Thyroid gland (tissue), 4 donors: ENCODE measurements around the gene THRSP. TPM values are rescaled to one million over a fixed set of nuclear protein-coding genes. Genes with fewer than 3 reads are reported as not detected.

ENCODE experiments used
- DNase-seq, 2 donors: peaks; one replicate each; pipeline ENCODE4 v3.0.0-alpha.2; 2019
- H3K27ac ChIP-seq, 3 donors: fragments of 200-600 bp; sonication (generic); 1 replicate in 2 of 3; 2 replicates in 1 of 3; pipeline ENCODE4 v1.5.1; 2016 to 2019; ENCODE audit warnings: mild to moderate bottlenecking in 1 of 3, moderate library complexity in 1 of 3
- H3K27me3 ChIP-seq: fragments of 200-600 bp; sonication (generic); one replicate; pipeline ENCODE4 v1.5.1; 2019
- H3K36me3 ChIP-seq, 2 donors: fragments of 200-600 bp; sonication (generic); one replicate each; pipeline ENCODE4 v1.5.1; 2016 to 2019
- H3K4me1 ChIP-seq, 2 donors: fragments of 200-600 bp; sonication (generic); one replicate each; pipeline ENCODE4 v1.5.1; 2017 to 2019
- H3K4me3 ChIP-seq, 3 donors: fragments of 200-600 bp; sonication (generic); replicated peaks in 1 of 3; 1 replicate in 2 of 3; 2 replicates in 1 of 3; pipeline ENCODE4 v1.5.1; 2016; ENCODE audit warnings: mild to moderate bottlenecking in 1 of 3
- H3K9me3 ChIP-seq: fragments of 200-600 bp; sonication (generic); one replicate; pipeline ENCODE4 v1.5.1; 2017
- CTCF ChIP-seq, 6 experiments: fragments of 200-600 bp in 3 of 6; fragments of 450-650 bp in 3 of 6; sonication (generic) in 3 of 6; IDR thresholded peaks; one replicate each; pipeline ENCODE4 v1.5.1; 2016 to 2019; ENCODE audit warnings: antibody characterized with exemption in 6 of 6, mild to moderate bottlenecking in 2 of 6, inconsistent platforms in 1 of 6, moderate library complexity in 1 of 6
- POLR2A ChIP-seq, 2 donors: fragments of 450-650 bp; IDR thresholded peaks; one replicate each; pipeline ENCODE4 v1.6.1; 2017; ENCODE audit warnings: antibody characterized with exemption in 2 of 2, mild to moderate bottlenecking in 2 of 2, moderate library complexity in 1 of 2
- WGBS, 2 donors: methylation state at CpG; one replicate each; pipeline ENCODE4 v1.1.5; 2017; 5-methylcytosine and 5-hydroxymethylcytosine counted together
- intact Hi-C: fragments of 100-400 bp; cut with DNase I; formaldehyde crosslinking; loops from one replicate; pipeline ENCODE4 v1.15.1; 2023
- total RNA-seq, 4 donors: library from RNA; depleted of rRNA; stranded (reverse); fragments of >200 nt; gene quantifications; one replicate each; pipeline ENCODE4 v1.2.3, GENCODE V29; 2016

The THRSP gene
- total RNA-seq, 4 donors from 2014 or later: 0.67 to 7.2 (median 2.8) TPM; not detected in 1

GRCh38 chr11:78030429-78031325 lies 33.0 kb upstream of the THRSP start:
- Histone ChIP-seq H3K4me1 (peaks cover 0 to 20% of the 10 kb centered on the region in 2 donors), H3K4me3 (no peak overlapping the region), H3K36me3 (no peaks in the 10 kb centered on the region), H3K9me3 (no peaks in the 10 kb centered on the region), H3K27me3 (no peaks in the 10 kb centered on the region), H3K27ac (peak overlapping the region; percentile 3 to 37 (median 32))
- DNase-seq: peak; percentile 89 to 90
- 15 to 20% methylated on average over 7 of the region's 7 CpGs for WGBS, 2 donors
- intact Hi-C loops: no loop called here
- TF ChIP-seq CTCF (IDR thresholded peaks at IDR 0.05): no peak
- no peak for TF ChIP-seq POLR2A (IDR thresholded peaks at IDR 0.05)

GRCh38 chr11:78031629-78032028 lies 32.0 kb upstream of the THRSP start:
- H3K27ac ChIP-seq: peak overlapping the region in 1 of 3 donors; percentile 29
- H3K4me1 ChIP-seq: peaks cover 0 to 20% of the 10 kb centered on the region in 2 donors
- no peaks in the 10 kb centered on the region for H3K27me3 ChIP-seq
- no peak overlapping the region for H3K4me3 ChIP-seq
- no peaks in the 10 kb centered on the region for H3K36me3 ChIP-seq
- no peak for DNase-seq
- no peaks in the 10 kb centered on the region for H3K9me3 ChIP-seq
- no peak for TF ChIP-seq POLR2A (IDR thresholded peaks at IDR 0.05)
- TF ChIP-seq CTCF (IDR thresholded peaks at IDR 0.05): no peak
- intact Hi-C loops: no loop called here
- 90 to 92% methylated on average over 3 of the region's 3 CpGs for WGBS, 2 donors

GRCh38 chr11:78032090-78032489 lies 31.6 kb upstream of the THRSP start:
- Histone ChIP-seq H3K4me1 (peaks cover 0 to 21% of the 10 kb centered on the region in 2 donors), H3K27me3 (no peaks in the 10 kb centered on the region), H3K36me3 (no peaks in the 10 kb centered on the region), H3K9me3 (no peaks in the 10 kb centered on the region), H3K4me3 (no peak overlapping the region), H3K27ac (peak overlapping the region in 1 of 3 donors; percentile 29)
- TF ChIP-seq POLR2A (IDR thresholded peaks at IDR 0.05) (no peak), CTCF (IDR thresholded peaks at IDR 0.05) (no peak)
- intact Hi-C loops: no loop called here
- peak; percentile 52 to 55 for DNase-seq

GRCh38 chr11:78033040-78033439 lies 30.6 kb upstream of the THRSP start:
- H3K4me3 ChIP-seq: no peak overlapping the region
- WGBS, 2 donors: 63 to 71% methylated on average over 4 of the region's 4 CpGs
- no peak overlapping the region for H3K27ac ChIP-seq
- no peaks in the 10 kb centered on the region for H3K36me3 ChIP-seq
- H3K9me3 ChIP-seq: no peaks in the 10 kb centered on the region
- TF ChIP-seq POLR2A (IDR thresholded peaks at IDR 0.05) (no peak), CTCF (IDR thresholded peaks at IDR 0.05) (no peak)
- intact Hi-C loops: no loop called here
- H3K4me1 ChIP-seq: peaks cover 0 to 24% of the 10 kb centered on the region in 2 donors
- no peaks in the 10 kb centered on the region for H3K27me3 ChIP-seq
- no peak for DNase-seq

- Histone ChIP-seq H3K36me3 (no peaks in the 10 kb centered on the region), H3K27me3 (no peaks in the 10 kb centered on the region), H3K9me3 (no peaks in the 10 kb centered on the region), H3K27ac (no peak overlapping the region), H3K4me1 (peaks cover 0 to 28% of the 10 kb centered on the region in 2 donors), H3K4me3 (no peak overlapping the region)
- intact Hi-C loops: no loop called here
- no peak for TF ChIP-seq POLR2A (IDR thresholded peaks at IDR 0.05)
- TF ChIP-seq CTCF (IDR thresholded peaks at IDR 0.05): no peak
- WGBS, 2 donors: 77 to 80% methylated on average over 10 of the region's 10 CpGs
- no peak for DNase-seq
Measured at GRCh38 chr11:78034623-78035022, 29.0 kb upstream of the THRSP start.
